RWPE2 (cell line): ENCODE data around the gene NUP133.

Source experiments
- ATAC-seq: fragments of 200-7000 bp; cut with Tn5 transposase; 3 replicates; pipeline ENCODE4 v1.9.1; 2021; ENCODE audit warnings: low read depth
- DNase-seq: peaks from one replicate; pipeline ENCODE4 v3.0.0-alpha.2; 2020; ENCODE audit warnings: low spot score
- H3K27ac ChIP-seq: fragments of 450-650 bp; 2 replicates; pipeline ENCODE4 v1.5.1; 2017; ENCODE audit warnings: mild to moderate bottlenecking; ENCODE audit not compliant: poor library complexity, severe bottlenecking
- H3K27me3 ChIP-seq: fragments of 250-450 bp; sonication (Bioruptor Pico); 2 replicates; pipeline ENCODE4 v1.5.1; 2021; ENCODE audit warnings: mild to moderate bottlenecking, moderate library complexity; ENCODE audit not compliant: insufficient read depth, poor library complexity, severe bottlenecking
- H3K36me3 ChIP-seq: fragments of 250-450 bp; sonication (Bioruptor Pico); 2 replicates; pipeline ENCODE4 v1.5.1; 2020; ENCODE audit warnings: low read depth, mild to moderate bottlenecking, moderate library complexity
- H3K4me1 ChIP-seq: fragments of 250-450 bp; sonication (Bioruptor Pico); 2 replicates; pipeline ENCODE4 v1.5.1; 2021; ENCODE audit warnings: mild to moderate bottlenecking, moderate library complexity; ENCODE audit not compliant: insufficient read depth, poor library complexity, severe bottlenecking
- H3K4me3 ChIP-seq: fragments of 250-450 bp; sonication (Bioruptor Pico); 2 replicates; pipeline ENCODE4 v1.5.1; 2021; ENCODE audit warnings: mild to moderate bottlenecking, moderate library complexity; ENCODE audit not compliant: severe bottlenecking
- H3K9me3 ChIP-seq: fragments of 250-450 bp; sonication (Bioruptor Pico); 2 replicates; pipeline ENCODE4 v1.5.1; 2021; ENCODE audit warnings: mild to moderate bottlenecking, moderate library complexity; ENCODE audit not compliant: severe bottlenecking
- TF ChIP-seq, protein P1 (sequence below): fragments of 450-650 bp; IDR thresholded peaks from one replicate; pipeline ENCODE4 v1.5.1; 2017; ENCODE audit warnings: mild to moderate bottlenecking, moderate library complexity; ENCODE audit not compliant: poor library complexity, severe bottlenecking

NUP133 gene

DNA sequence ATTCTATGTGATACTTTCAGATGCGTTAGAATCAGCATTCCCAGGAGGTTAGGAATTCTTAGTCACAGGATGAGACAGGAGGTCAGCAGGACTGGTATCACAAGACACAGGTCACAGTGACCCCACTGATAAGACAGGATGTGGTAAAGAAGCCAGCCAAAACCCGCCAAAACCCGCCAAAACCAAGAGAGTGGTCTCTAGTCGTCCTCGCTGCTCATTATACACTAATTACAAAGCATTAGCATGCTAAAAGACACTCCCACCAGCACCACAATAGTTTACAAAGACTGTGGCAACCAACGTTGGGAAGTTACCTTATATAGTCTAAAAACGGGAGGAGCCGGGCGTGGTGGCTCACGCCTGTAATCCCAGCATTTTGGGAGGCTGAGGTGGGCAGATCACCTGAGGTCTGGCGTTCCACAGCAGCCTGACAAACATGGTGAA is 60.3 kb downstream of the NUP133 start:
- Histone ChIP-seq H3K9me3 (no peaks in the 10 kb centered on the region), H3K36me3 (no peaks in the 10 kb centered on the region; the same call in 1 of the 2 replicates), H3K27ac (no peak overlapping the region), H3K4me3 (no peak overlapping the region), H3K27me3 (no peaks in the 10 kb centered on the region), H3K4me1 (no peaks in the 10 kb centered on the region)
- no peak for DNase-seq
- TF ChIP-seq, protein P1, sequence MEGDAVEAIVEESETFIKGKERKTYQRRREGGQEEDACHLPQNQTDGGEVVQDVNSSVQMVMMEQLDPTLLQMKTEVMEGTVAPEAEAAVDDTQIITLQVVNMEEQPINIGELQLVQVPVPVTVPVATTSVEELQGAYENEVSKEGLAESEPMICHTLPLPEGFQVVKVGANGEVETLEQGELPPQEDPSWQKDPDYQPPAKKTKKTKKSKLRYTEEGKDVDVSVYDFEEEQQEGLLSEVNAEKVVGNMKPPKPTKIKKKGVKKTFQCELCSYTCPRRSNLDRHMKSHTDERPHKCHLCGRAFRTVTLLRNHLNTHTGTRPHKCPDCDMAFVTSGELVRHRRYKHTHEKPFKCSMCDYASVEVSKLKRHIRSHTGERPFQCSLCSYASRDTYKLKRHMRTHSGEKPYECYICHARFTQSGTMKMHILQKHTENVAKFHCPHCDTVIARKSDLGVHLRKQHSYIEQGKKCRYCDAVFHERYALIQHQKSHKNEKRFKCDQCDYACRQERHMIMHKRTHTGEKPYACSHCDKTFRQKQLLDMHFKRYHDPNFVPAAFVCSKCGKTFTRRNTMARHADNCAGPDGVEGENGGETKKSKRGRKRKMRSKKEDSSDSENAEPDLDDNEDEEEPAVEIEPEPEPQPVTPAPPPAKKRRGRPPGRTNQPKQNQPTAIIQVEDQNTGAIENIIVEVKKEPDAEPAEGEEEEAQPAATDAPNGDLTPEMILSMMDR, result no peak
- ATAC-seq, result no peak

DNA sequence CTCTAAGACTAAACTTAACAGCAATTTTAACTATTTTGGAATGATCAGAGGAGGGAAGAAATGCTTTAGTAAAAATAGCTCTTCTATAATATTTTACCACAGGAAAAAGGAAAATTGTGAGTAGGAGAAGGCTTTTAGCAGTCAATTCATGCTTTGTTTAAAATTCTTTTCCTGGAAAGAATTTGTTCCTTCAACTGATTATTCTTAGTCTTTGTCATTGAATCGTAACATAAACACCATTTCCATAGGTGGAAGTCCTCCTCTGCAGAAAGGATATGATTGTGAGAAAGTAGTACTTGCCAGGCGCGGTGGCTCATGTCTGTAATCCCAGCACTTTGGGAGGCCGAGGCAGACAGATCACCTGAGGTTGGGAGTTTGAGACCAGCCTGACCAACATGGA is 62.3 kb downstream of the NUP133 start:
- H3K4me3 ChIP-seq, result no peak overlapping the region
- H3K4me1 ChIP-seq, result no peaks in the 10 kb centered on the region
- no peaks in the 10 kb centered on the region for H3K9me3 ChIP-seq
- TF ChIP-seq, protein P1, result no peak
- H3K27me3 ChIP-seq, result no peaks in the 10 kb centered on the region
- ATAC-seq (no peak), DNase-seq (no peak)
- H3K36me3 ChIP-seq, result peaks cover 3% of the 10 kb centered on the region; the same call in 1 of the 2 replicates
- no peak overlapping the region for H3K27ac ChIP-seq

DNA sequence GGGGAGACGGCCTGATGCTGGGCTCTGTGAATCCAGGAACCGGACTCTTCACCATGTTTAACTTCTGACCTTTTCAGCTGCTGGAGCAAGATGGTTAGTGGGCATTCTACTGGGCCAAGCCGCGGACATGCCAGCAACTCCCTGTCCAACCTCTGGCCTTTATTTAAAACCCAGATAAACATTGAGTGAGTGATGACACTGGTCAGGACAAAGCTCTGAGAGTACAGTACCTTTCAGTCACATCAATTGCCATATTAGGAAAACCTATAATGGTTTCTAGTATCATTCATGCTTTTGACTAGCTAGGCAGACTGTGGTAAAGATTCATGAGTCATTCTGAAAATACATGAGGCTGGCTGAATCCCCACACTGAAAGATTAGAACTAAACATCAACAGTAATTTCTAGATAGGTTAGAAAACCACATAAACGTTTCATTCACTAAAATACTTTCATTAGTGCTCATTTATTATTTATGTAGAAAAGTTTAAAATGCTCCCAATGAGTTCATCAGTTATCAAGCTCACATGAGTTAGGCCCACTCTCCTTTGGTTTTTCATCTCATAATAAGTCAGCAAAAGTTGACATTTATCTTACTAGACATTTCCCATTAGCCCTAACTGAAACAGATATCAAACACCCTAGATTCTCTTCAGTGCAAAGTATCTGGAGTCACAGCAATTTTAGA is 67.1 kb downstream of the NUP133 start:
- H3K4me1 ChIP-seq, result no peaks in the 10 kb centered on the region
- TF ChIP-seq, protein P1, result no peak
- no peak overlapping the region for H3K4me3 ChIP-seq
- H3K9me3 ChIP-seq, result no peaks in the 10 kb centered on the region
- H3K27me3 ChIP-seq, result no peaks in the 10 kb centered on the region
- DNase-seq (no peak), ATAC-seq (no peak; the same call in 2 of the 3 replicates)
- H3K27ac ChIP-seq, result no peak overlapping the region
- peaks cover 3% of the 10 kb centered on the region; the same call in 1 of the 2 replicates for H3K36me3 ChIP-seq

DNA sequence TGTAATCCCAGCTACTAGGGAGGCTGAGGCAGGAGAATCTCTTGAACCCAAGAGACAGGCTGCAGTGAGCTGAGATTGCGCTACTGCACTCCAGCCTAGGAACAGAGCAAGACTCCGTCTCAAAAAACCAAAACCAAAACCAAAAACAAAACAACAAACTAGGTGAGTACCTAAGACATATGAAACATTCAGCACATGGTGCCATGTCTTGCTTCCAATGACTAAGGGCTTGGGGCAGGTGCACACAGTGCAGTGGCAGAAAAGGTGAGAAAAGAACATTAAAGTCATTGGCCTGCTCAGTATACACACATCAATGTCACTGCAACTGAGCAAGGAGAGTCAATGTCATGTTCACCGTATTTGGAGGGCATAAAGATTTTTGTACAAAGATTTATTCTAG is 70.1 kb downstream of the NUP133 start:
- H3K27ac ChIP-seq, result no peak overlapping the region
- TF ChIP-seq, protein P1, result no peak
- no peaks in the 10 kb centered on the region for H3K4me1 ChIP-seq
- H3K36me3 ChIP-seq, result peaks cover 3% of the 10 kb centered on the region; the same call in 1 of the 2 replicates
- peaks cover 25% of the 10 kb centered on the region for H3K27me3 ChIP-seq
- ATAC-seq (no peak), DNase-seq (no peak)
- no peaks in the 10 kb centered on the region for H3K9me3 ChIP-seq
- H3K4me3 ChIP-seq, result no peak overlapping the region

DNA sequence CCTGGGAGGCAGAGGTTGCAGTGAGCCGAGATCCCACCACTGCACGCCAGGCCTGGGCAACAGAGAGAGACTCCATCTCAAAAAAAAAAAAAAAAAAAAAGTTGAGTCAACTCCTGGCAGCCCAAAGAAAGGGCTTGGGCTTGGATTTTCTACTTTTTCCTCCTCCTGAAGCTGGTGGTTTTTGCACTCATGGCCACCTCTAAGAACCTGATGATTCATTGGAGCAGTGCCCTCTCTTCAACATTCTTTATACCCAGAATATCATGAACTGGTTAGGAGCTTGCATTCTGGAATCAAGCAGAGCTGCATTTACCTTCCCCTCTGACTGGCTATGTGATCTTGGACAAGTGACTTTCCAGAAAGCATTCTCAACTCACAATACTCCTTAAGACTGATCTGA is 70.7 kb downstream of the NUP133 start:
- DNase-seq, result no peak
- Histone ChIP-seq H3K4me3 (no peak overlapping the region), H3K27ac (no peak overlapping the region), H3K36me3 (peaks cover 3% of the 10 kb centered on the region; the same call in 1 of the 2 replicates), H3K27me3 (peaks cover 31% of the 10 kb centered on the region), H3K4me1 (no peaks in the 10 kb centered on the region), H3K9me3 (no peaks in the 10 kb centered on the region)
- no peak for ATAC-seq
- TF ChIP-seq, protein P1, result no peak
